HL-60 (cell line): ENCODE measurements around the gene GALNT14.

Source experiments
- DNase-seq, 2 experiments: peaks; one replicate each; pipeline ENCODE4 v3.0.0-alpha.2; 2010 to 2020; ENCODE audit warnings: low read depth in 1 of 2, low spot score in 1 of 2
- H3K27ac ChIP-seq: fragments of 250-450 bp; sonication (Bioruptor Pico); replicated peaks from 2 replicates; pipeline ENCODE4 v1.5.1; 2020; ENCODE audit warnings: mild to moderate bottlenecking, moderate library complexity
- H3K27me3 ChIP-seq: fragments of 250-450 bp; sonication (Bioruptor Pico); 2 replicates; pipeline ENCODE4 v1.5.1; 2021; ENCODE audit warnings: mild to moderate bottlenecking, moderate library complexity; ENCODE audit not compliant: insufficient read depth, poor library complexity, severe bottlenecking
- H3K4me3 ChIP-seq: replicated peaks from 2 replicates; pipeline ENCODE4 v1.5.1; 2011; ENCODE audit warnings: mild to moderate bottlenecking, control low read depth, low read length; ENCODE audit not compliant: insufficient read depth
- GABPA ChIP-seq: IDR thresholded peaks from 2 replicates; pipeline ENCODE4 v1.6.1; 2012; ENCODE audit warnings: low read depth
- POLR2AphosphoS5 ChIP-seq: IDR thresholded peaks from 2 replicates; pipeline ENCODE4 v1.6.1; 2012; ENCODE audit warnings: low read depth
- SPI1 ChIP-seq: IDR thresholded peaks from 2 replicates; pipeline ENCODE4 v1.6.1; 2012; ENCODE audit warnings: low read depth, mild to moderate bottlenecking, borderline replicate concordance
- TF ChIP-seq, protein P1 (sequence below): IDR thresholded peaks from one replicate; pipeline ENCODE4 v1.5.1; 2011; ENCODE audit warnings: low read length, control low read depth, inconsistent platforms; ENCODE audit not compliant: insufficient read depth
- TF ChIP-seq, protein P2 (sequence below): IDR thresholded peaks from 2 replicates; pipeline ENCODE4 v1.6.1; 2012; ENCODE audit warnings: low read depth; ENCODE audit not compliant: insufficient replicate concordance

The GALNT14 gene

GRCh38 chr2:31113765-31114164, 24.5 kb downstream of the GALNT14 start:
- TF ChIP-seq, protein P1, sequence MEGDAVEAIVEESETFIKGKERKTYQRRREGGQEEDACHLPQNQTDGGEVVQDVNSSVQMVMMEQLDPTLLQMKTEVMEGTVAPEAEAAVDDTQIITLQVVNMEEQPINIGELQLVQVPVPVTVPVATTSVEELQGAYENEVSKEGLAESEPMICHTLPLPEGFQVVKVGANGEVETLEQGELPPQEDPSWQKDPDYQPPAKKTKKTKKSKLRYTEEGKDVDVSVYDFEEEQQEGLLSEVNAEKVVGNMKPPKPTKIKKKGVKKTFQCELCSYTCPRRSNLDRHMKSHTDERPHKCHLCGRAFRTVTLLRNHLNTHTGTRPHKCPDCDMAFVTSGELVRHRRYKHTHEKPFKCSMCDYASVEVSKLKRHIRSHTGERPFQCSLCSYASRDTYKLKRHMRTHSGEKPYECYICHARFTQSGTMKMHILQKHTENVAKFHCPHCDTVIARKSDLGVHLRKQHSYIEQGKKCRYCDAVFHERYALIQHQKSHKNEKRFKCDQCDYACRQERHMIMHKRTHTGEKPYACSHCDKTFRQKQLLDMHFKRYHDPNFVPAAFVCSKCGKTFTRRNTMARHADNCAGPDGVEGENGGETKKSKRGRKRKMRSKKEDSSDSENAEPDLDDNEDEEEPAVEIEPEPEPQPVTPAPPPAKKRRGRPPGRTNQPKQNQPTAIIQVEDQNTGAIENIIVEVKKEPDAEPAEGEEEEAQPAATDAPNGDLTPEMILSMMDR: no peak
- TF ChIP-seq, protein P2, sequence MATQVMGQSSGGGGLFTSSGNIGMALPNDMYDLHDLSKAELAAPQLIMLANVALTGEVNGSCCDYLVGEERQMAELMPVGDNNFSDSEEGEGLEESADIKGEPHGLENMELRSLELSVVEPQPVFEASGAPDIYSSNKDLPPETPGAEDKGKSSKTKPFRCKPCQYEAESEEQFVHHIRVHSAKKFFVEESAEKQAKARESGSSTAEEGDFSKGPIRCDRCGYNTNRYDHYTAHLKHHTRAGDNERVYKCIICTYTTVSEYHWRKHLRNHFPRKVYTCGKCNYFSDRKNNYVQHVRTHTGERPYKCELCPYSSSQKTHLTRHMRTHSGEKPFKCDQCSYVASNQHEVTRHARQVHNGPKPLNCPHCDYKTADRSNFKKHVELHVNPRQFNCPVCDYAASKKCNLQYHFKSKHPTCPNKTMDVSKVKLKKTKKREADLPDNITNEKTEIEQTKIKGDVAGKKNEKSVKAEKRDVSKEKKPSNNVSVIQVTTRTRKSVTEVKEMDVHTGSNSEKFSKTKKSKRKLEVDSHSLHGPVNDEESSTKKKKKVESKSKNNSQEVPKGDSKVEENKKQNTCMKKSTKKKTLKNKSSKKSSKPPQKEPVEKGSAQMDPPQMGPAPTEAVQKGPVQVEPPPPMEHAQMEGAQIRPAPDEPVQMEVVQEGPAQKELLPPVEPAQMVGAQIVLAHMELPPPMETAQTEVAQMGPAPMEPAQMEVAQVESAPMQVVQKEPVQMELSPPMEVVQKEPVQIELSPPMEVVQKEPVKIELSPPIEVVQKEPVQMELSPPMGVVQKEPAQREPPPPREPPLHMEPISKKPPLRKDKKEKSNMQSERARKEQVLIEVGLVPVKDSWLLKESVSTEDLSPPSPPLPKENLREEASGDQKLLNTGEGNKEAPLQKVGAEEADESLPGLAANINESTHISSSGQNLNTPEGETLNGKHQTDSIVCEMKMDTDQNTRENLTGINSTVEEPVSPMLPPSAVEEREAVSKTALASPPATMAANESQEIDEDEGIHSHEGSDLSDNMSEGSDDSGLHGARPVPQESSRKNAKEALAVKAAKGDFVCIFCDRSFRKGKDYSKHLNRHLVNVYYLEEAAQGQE: no peak
- TF ChIP-seq POLR2AphosphoS5 (no peak), SPI1 (no peak), GABPA (no peak)
- no peak overlapping the region for H3K27ac ChIP-seq
- H3K27me3 ChIP-seq: no peaks in the 10 kb centered on the region
- no peak for DNase-seq
- no peak overlapping the region for H3K4me3 ChIP-seq

DNA sequence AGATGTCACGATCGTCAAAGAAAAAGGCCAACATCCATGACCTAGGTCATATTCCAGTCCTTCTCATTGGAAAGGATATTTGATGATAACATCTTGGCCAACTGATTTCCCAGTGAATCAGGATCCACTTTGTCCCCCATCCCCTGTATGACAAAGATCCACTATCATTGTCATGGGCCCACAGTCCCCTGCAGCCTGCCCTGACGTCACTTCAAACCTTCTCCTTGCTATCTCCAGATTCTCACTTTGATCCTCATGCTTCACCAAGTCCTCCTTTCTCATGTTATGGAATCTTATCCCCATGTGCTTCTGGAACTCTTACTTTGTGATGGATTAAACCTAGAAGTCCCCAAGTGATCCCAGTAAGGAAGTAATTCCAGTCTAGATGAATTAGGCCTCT, 25.7 kb downstream of the GALNT14 start:
- no peak for DNase-seq
- Histone ChIP-seq H3K27me3 (no peaks in the 10 kb centered on the region), H3K27ac (no peak overlapping the region), H3K4me3 (no peak overlapping the region)
- TF ChIP-seq SPI1: no peak
- no peak for TF ChIP-seq GABPA

DNA sequence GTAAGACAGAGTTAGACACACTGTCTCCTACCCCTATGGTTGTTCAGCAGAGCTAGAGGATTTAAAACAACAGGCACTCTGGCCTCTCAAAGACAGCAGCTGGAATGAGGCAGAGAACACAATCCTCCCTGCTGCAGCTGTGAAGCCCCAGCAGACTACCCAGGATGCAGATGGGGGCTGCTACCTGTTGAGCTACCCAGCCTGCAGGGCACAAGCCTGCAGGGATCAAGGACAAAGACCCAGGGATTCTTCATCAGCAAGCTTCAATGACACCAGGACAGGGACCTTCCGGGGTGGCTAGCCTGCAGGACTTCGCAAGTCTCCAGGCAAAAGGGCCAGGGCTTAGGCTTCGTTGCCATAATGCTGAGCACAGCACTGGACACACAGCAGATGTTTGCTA, 27.2 kb downstream of the GALNT14 start:
- peak overlapping the region; percentile 13; the same call in 1 of the 2 replicates for H3K27ac ChIP-seq
- no peak overlapping the region for H3K4me3 ChIP-seq
- no peaks in the 10 kb centered on the region for H3K27me3 ChIP-seq
- TF ChIP-seq POLR2AphosphoS5 (no peak), SPI1 (no peak), GABPA (no peak)
- TF ChIP-seq, protein P1: no peak
- TF ChIP-seq, protein P2: no peak
- no peak for DNase-seq

GRCh38 chr2:31110431-31110830, 27.8 kb downstream of the GALNT14 start:
- DNase-seq: peak in 1 of 2 experiments; percentile 54
- no peaks in the 10 kb centered on the region for H3K27me3 ChIP-seq
- no peak overlapping the region for H3K4me3 ChIP-seq
- TF ChIP-seq GABPA (no peak), POLR2AphosphoS5 (0 out of 2 replicates have a peak, but pooled peaks have one; percentile 32), SPI1 (no peak)
- TF ChIP-seq, protein P1: no peak
- TF ChIP-seq, protein P2: peak; percentile 33
- no peak overlapping the region; the same call in 1 of the 2 replicates for H3K27ac ChIP-seq
